Loucy (cell line): ENCODE results near the gene KCNT2.

ENCODE experiments used
- H2AFZ ChIP-seq: fragments of 200-600 bp; sonication (generic); 2 replicates; pipeline ENCODE4 v1.6.0; 2016; ENCODE audit warnings: antibody characterized with exemption, mild to moderate bottlenecking, low read length, moderate library complexity
- H3F3A ChIP-seq: fragments of 200-600 bp; 2 replicates; pipeline ENCODE4 v1.6.0; 2016; ENCODE audit warnings: antibody characterized with exemption, low read depth, mild to moderate bottlenecking
- H3K27me3 ChIP-seq: fragments of 200-600 bp; sonication (generic); 2 replicates; pipeline ENCODE4 v1.6.1; 2014; ENCODE audit warnings: low read length, mild to moderate bottlenecking; ENCODE audit not compliant: insufficient read depth, poor library complexity, severe bottlenecking
- H3K36me3 ChIP-seq: fragments of 200-600 bp; sonication (generic); 2 replicates; pipeline ENCODE4 v1.6.1; 2016; ENCODE audit warnings: low read length; ENCODE audit not compliant: insufficient read depth
- H3K4me1 ChIP-seq: fragments of 200-600 bp; sonication (generic); 2 replicates; pipeline ENCODE4 v1.5.1; 2014; ENCODE audit warnings: low read length, mild to moderate bottlenecking; ENCODE audit not compliant: insufficient read depth, poor library complexity, severe bottlenecking
- H3K4me2 ChIP-seq: fragments of 200-600 bp; sonication (generic); 2 replicates; pipeline ENCODE4 v1.6.0; 2014; ENCODE audit warnings: antibody characterized with exemption, low read length, low read depth, mild to moderate bottlenecking; ENCODE audit not compliant: poor library complexity, severe bottlenecking
- H3K4me3 ChIP-seq: fragments of 200-600 bp; sonication (generic); 2 replicates; pipeline ENCODE4 v1.5.1; 2014; ENCODE audit warnings: low read length, mild to moderate bottlenecking, mixed read lengths; ENCODE audit not compliant: poor library complexity, severe bottlenecking
- H3K79me2 ChIP-seq: fragments of 200-600 bp; sonication (generic); 2 replicates; pipeline ENCODE4 v1.6.1; 2014; ENCODE audit warnings: low read length; ENCODE audit not compliant: insufficient read depth
- H3K9ac ChIP-seq: fragments of 200-600 bp; sonication (generic); 2 replicates; pipeline ENCODE4 v1.6.0; 2014; ENCODE audit warnings: mild to moderate bottlenecking, low read depth, low read length, moderate library complexity; ENCODE audit not compliant: poor library complexity, severe bottlenecking
- H3K9me2 ChIP-seq: fragments of 200-600 bp; sonication (generic); replicated peaks from 2 replicates; pipeline ENCODE4 v1.6.1; 2016; ENCODE audit warnings: low read depth, low read length, mixed read lengths
- H3K9me3 ChIP-seq: fragments of 200-600 bp; sonication (generic); 2 replicates; pipeline ENCODE4 v1.6.1; 2014; ENCODE audit warnings: mild to moderate bottlenecking, antibody characterized with exemption, low read length, low read depth; ENCODE audit not compliant: insufficient read depth
- H4K20me1 ChIP-seq: fragments of 200-600 bp; sonication (generic); 2 replicates; pipeline ENCODE4 v1.6.0; 2014; ENCODE audit warnings: antibody characterized with exemption, low read length, mild to moderate bottlenecking; ENCODE audit not compliant: insufficient read depth, poor library complexity, severe bottlenecking
- CTCF ChIP-seq: fragments of 200-600 bp; sonication (generic); conservative IDR thresholded peaks from 2 replicates; pipeline ENCODE4 v1.5.1; 2014; ENCODE audit warnings: mild to moderate bottlenecking, antibody characterized with exemption, low read length
- EZH2phosphoT487 ChIP-seq: fragments of 200-600 bp; IDR thresholded peaks from 2 replicates; pipeline ENCODE4 v1.6.1; 2018; ENCODE audit warnings: antibody characterized with exemption, mild to moderate bottlenecking, moderate library complexity, borderline replicate concordance

KCNT2 gene

DNA sequence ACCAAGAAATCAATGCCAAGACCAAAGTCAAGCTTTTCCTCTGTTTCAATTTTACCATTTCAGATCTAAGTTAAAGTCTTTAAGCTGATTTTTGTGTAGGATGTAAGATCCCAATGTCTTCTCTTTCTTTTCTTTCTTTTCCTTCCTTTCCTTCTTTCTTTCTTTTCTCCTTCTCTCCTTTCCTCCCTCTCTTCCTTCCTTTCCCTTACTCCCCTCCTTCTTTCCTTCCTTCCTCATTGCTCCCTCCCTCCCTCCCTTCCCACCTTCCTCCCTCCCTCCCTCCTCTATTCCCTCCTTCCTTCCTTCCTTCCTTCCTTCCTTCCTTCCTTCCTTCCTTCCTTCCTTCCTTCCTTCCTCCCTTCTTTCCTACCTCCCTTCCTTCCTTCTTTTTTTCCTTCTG lies 197.5 kb downstream of the KCNT2 start:
- H3K9ac ChIP-seq = no peak overlapping the region
- TF ChIP-seq EZH2phosphoT487 (no peak), CTCF (no peak)
- no peaks in the 10 kb centered on the region for H3K27me3 ChIP-seq
- H3F3A ChIP-seq = no peaks in the 10 kb centered on the region
- no peak overlapping the region for H2AFZ ChIP-seq
- H3K79me2 ChIP-seq = no peaks in the 10 kb centered on the region
- H3K9me3 ChIP-seq = no peaks in the 10 kb centered on the region
- H3K4me3 ChIP-seq = no peak overlapping the region
- H4K20me1 ChIP-seq = no peaks in the 10 kb centered on the region
- H3K4me2 ChIP-seq = no peak overlapping the region
- no peaks in the 10 kb centered on the region for H3K4me1 ChIP-seq
- no peaks in the 10 kb centered on the region for H3K9me2 ChIP-seq
- H3K36me3 ChIP-seq = no peaks in the 10 kb centered on the region

- H2AFZ ChIP-seq = no peak overlapping the region
- H3K36me3 ChIP-seq = no peaks in the 10 kb centered on the region
- H3K27me3 ChIP-seq = no peaks in the 10 kb centered on the region
- H4K20me1 ChIP-seq = no peaks in the 10 kb centered on the region
- H3K79me2 ChIP-seq = no peaks in the 10 kb centered on the region
- no peaks in the 10 kb centered on the region for H3K9me2 ChIP-seq
- no peak overlapping the region for H3K4me3 ChIP-seq
- no peak overlapping the region for H3K4me2 ChIP-seq
- TF ChIP-seq EZH2phosphoT487 (no peak), CTCF (no peak)
- H3K4me1 ChIP-seq = no peaks in the 10 kb centered on the region
- H3K9ac ChIP-seq = no peak overlapping the region
- no peaks in the 10 kb centered on the region for H3F3A ChIP-seq
- H3K9me3 ChIP-seq = no peaks in the 10 kb centered on the region
Measured at GRCh38 chr1:196409586-196409985, 198.7 kb downstream of the KCNT2 start.

- Histone ChIP-seq H3K9me3 (no peaks in the 10 kb centered on the region), H4K20me1 (no peaks in the 10 kb centered on the region), H3K4me3 (no peak overlapping the region), H3K27me3 (no peaks in the 10 kb centered on the region), H3K79me2 (no peaks in the 10 kb centered on the region), H3K9ac (no peak overlapping the region), H3K4me1 (no peaks in the 10 kb centered on the region), H3K36me3 (no peaks in the 10 kb centered on the region), H2AFZ (no peak overlapping the region), H3F3A (no peaks in the 10 kb centered on the region), H3K4me2 (no peak overlapping the region), H3K9me2 (no peaks in the 10 kb centered on the region)
- TF ChIP-seq EZH2phosphoT487 (no peak), CTCF (no peak)
Measured at GRCh38 chr1:196407358-196408051, 200.7 kb downstream of the KCNT2 start.
